Epithelial cell of prostate (primary cell): ENCODE data around the gene CUL4A.
"Not testable (repeated sequence)": the region's sequence is repeated elsewhere in the genome, so short reads cannot be mapped to it uniquely, and the experiment has no call there.

Source experiments
- DNase-seq: peaks from one replicate; pipeline ENCODE4 v3.0.0-alpha.2; 2011; ENCODE audit warnings: low read depth, low spot score
- H3K27ac ChIP-seq: fragments of 450-650 bp; 2 replicates; pipeline ENCODE4 v1.5.1; 2017; ENCODE audit warnings: mild to moderate bottlenecking

The CUL4A gene

GRCh38 chr13:113209336-113209758 is at the start of gene CUL4A:
CUL4A (plus strand) TSS chr13:113209613; CDS start chr13:113209628, 15 bp downstream.
- no peak for DNase-seq
- peak within 1 kb of the TSS; percentile 95 for H3K27ac ChIP-seq

DNA sequence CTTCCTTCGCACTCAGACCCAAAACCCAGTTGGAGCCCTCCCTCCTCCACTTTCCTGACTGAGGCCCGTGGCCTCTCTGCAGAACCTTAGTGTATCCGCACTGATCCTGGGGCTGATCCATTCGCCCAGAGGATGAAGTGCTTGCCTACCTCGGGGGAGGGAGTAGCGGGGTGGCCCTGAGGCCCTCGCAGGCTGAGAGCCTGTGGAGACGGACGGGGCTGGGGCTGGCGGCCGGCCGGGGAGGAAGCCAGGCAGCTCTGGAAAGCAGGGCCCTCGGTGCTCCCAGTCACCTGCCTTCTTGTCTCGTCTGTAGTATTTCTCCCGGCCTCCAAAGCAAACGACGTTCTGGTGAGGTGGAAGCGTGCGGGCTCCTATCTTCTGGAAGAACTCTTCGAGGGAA is 49.7 kb upstream of the CUL4A start:
- no peak for DNase-seq

DNA sequence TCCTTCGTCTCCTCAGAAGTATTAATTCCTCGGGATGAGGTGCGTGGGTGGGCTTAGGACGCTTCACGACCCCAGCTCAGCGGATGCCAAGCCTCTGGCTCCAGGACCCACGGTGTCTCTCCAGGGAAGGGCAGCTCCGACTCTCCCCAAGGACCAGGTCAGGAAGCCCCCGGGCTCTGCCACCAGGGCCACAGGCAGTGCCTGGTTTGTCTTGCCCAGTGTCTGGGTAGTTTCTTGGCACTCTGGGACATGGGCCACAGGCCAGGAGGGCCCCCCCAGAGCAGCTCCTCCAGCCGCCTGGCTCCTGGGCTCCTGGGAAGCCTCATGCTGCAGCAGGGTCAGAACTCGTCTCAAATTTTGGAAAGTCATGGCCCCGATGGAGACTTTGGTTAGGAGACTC is 48.4 kb upstream of the CUL4A start:
- DNase-seq = no peak
- H3K27ac ChIP-seq = no peak overlapping the region

More for the DNA sequence above, 49.7 kb upstream of the CUL4A start:
- no peak overlapping the region for H3K27ac ChIP-seq

GRCh38 chr13:113161433-113161832 is 48.0 kb upstream of the CUL4A start:
- H3K27ac ChIP-seq = no peak overlapping the region
- DNase-seq = no peak

- not testable (repeated sequence) for H3K27ac ChIP-seq, DNase-seq
Observed at GRCh38 chr13:113161975-113162374, 47.4 kb upstream of the CUL4A start.

DNA sequence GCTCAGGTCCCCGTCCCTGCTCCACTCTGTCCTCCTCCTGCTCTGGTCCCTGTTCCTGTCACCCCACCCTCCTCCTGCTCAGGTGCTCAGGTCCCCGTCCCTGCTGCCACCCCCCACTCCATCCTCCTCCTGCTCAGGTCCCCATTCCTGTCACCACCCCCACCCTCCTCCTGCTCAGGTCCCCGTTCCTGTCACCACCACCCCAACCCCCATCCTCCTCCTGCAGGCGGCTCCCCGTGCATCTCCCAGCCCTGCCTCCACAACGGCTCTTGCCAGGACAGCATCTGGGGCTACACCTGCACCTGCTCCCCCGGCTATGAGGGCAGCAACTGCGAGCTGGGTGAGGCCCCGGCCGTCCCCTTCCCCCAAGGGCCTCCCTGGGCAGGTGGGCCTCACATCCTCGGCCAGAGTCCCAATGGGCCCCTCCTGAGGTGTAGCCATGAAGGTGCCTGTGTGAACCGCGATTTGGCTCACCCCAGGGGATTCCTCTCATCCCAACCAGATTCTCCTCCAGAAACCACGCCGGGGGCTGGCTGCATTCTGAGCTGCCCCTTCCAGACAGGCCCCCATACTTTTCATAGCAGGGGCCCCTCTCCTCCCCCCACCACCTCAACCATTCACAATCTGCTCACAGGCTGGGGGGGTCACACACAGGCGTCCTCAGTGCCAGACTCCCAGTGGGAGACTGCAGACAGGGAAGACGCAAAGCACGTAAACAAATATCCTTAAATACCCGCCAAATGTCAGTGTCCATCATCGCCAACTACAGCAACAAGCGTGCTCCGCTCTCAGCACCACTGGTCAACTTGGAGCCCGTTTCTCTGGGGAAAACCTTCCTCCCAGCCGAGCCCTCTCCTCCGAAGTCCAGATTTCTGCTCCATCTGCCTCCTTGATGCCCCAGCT is 46.4 kb upstream of the CUL4A start:
- no peak overlapping the region for H3K27ac ChIP-seq
- no peak for DNase-seq

DNA sequence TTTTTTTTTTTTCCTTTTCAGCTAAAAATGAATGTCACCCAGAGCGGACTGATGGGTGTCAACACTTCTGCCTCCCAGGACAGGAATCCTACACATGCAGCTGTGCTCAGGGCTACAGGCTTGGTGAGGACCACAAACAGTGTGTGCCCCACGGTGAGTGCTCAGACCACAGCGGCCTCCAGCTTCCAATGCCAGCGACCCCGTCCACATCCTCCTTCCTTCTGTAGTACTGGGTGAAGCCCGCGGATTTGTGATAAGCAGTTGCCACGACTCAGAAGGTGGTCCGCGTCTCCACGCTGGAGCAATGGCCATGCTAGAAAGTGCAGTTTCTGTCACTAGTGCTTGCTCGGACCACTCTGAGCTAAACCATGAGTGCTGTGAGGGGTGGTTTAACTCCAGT is 44.9 kb upstream of the CUL4A start:
- H3K27ac ChIP-seq = no peak overlapping the region
- no peak for DNase-seq

GRCh38 chr13:113166266-113166665 is 43.1 kb upstream of the CUL4A start:
- DNase-seq = no peak
- H3K27ac ChIP-seq = no peak overlapping the region

DNA sequence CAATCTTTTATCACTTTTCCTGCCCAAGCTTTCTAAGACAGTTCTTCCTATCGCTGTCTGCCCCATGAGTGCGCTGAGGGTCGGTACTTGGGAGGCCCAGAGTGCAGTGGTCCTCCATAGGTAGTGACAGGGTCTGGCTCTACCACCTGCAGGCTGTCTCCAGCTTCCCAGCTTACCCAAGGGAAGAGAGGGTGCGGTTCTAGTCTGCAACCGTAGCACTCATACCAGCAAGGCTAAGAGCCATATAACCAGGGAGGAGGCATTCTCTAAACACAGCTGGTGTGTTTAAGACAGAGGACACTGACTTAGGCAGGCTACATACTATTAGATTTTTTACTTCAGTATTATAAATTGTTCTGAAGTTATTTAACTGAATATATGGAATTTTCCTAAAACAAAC is 42.7 kb upstream of the CUL4A start:
- no peak for DNase-seq
- no peak overlapping the region for H3K27ac ChIP-seq

- DNase-seq = no peak
- no peak overlapping the region for H3K27ac ChIP-seq
Observed at GRCh38 chr13:113167155-113167554, 42.3 kb upstream of the CUL4A start.

GRCh38 chr13:113167575-113167974 is 41.8 kb upstream of the CUL4A start:
- DNase-seq = no peak
- no peak overlapping the region for H3K27ac ChIP-seq

- no peak overlapping the region for H3K27ac ChIP-seq
- DNase-seq = no peak
Observed at GRCh38 chr13:113168211-113168610, 41.2 kb upstream of the CUL4A start.

DNA sequence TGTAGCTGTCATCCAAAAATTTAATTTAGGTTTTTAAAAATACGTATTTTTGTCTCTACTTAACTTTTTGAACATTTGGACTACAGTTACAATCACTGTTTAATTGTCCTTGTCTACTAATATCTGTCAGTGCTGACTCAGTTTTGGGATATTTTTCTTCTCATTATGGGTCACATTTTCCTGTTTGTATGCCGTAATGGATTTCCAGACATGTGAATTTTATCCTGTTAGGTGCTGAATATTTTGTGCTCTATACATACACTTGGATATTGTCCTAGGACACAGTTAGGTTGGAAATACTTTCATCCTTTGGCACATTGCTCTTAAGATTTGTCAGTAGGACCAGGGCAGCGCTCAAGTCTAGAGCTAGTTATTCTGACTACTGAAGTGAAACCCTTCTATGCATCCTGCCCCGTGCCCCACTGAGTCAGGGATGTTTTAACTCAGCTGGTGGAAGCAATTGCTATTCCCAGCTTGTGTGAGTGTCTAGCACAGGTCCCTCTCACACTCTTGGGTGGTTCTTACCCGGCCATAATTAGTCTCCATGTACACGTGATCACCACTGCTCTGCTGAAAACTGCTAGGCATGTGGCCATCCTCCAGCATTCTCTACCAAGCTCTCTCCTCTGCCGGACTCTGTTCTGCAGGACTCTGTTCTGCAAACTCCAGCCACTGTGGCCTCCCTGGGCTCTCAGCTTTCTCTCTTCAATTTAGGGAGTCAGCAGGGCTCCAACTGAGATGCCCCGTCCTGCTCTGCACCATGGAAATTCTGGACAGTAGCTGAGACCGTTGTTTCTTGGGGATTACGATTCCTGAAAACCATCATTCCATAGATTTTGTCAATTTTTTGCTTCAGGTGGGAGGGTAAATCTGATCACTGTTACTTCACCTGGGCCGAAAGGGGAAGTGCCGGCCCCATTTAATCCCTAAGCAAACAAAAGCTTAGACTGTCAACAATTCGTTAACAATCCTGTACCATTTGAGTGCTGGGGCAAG is 39.8 kb upstream of the CUL4A start:
- DNase-seq = no peak
- no peak overlapping the region for H3K27ac ChIP-seq

DNA sequence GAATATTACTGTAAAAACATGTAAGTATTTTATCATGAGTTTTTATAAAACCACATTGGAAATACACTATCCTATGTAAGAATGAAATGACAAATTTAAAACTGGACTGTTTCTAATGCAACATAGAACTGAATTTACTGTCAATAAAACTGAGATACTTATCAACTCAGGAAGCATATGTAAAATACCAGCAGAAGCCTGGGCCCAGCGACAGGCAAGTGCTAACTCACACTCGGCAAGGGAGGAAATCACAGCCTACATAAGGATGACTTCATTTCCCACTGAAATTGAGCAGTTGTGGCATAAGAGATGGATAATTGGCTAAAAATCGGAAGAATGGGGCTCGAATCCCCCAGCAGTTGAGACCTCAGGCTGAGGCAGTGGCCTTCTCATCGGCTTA is 38.9 kb upstream of the CUL4A start:
- DNase-seq = no peak
- H3K27ac ChIP-seq = no peak overlapping the region

- H3K27ac ChIP-seq = no peak overlapping the region
- no peak for DNase-seq
Observed at GRCh38 chr13:113171250-113172125, 37.9 kb upstream of the CUL4A start.

- DNase-seq = no peak
- no peak overlapping the region for H3K27ac ChIP-seq
Observed at GRCh38 chr13:113172419-113172926, 36.9 kb upstream of the CUL4A start.

GRCh38 chr13:113176280-113176679 is 33.1 kb upstream of the CUL4A start:
- no peak for DNase-seq
- no peak overlapping the region for H3K27ac ChIP-seq

- DNase-seq = no peak
- no peak overlapping the region for H3K27ac ChIP-seq
Observed at GRCh38 chr13:113176822-113177221, 32.6 kb upstream of the CUL4A start.

DNA sequence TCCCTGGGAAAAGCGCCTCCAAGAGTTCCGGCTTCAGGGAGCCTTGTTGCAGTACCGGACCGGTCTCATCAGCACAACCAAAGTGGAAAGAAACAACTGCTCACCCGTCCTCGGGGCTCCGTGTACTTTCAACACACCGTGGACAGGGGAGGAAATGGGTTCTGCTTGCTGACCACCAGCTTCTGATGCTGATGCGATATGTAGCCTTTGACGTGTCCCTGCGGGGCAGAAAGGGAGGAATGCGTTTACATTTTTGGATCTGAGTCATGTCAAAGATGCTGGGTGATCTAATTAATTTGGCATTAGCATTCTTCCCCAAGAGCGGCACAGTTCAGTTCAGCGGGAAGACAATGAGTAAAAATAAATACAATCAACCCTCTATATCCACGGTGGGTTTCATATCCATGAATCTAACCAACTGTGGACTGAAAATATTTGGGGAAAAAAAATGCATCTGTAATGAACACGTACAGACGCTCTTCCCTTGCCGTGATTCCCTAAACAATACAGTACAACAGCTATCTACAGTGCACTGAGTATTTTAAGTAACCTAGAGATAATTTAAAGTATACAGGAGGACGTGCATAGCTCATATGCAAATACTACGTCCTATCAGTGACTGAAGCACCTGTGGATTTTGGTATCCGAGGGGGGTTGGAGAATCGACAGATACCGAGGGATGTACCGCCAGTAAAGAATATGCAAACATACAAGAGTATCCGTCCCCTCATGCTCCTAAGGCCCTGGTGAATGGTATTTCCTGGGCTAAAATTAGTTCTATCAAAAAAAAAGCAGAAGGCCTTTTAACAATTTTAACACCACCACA is 31.1 kb upstream of the CUL4A start:
- no peak overlapping the region for H3K27ac ChIP-seq
- DNase-seq = no peak
